GM21515 (cell line): Measurements from ENCODE around the gene AP2S1.
"Not testable (repeated sequence)": the region's sequence is repeated elsewhere in the genome, so short reads cannot be mapped to it uniquely, and the experiment has no call there.

Experiments
- ATAC-seq: cut with Tn5 transposase; IDR thresholded peaks from one replicate; pipeline ENCODE4 v1.9.1; 2021; ENCODE audit not compliant: unreplicated experiment

The AP2S1 gene

GRCh38 chr19:46809534-46810272 lies 40.9 kb downstream of the AP2S1 start:
- no peak for ATAC-seq

GRCh38 chr19:46806656-46807055 lies 44.0 kb downstream of the AP2S1 start:
- ATAC-seq: no peak

GRCh38 chr19:46804432-46804831 lies 46.2 kb downstream of the AP2S1 start:
- ATAC-seq: not testable (repeated sequence)

GRCh38 chr19:46803555-46803954 lies 47.1 kb downstream of the AP2S1 start:
- ATAC-seq: no peak

- no peak for ATAC-seq
Observed at GRCh38 chr19:46802152-46802551, 48.5 kb downstream of the AP2S1 start.

GRCh38 chr19:46798713-46799112 lies 51.9 kb downstream of the AP2S1 start:
- ATAC-seq: no peak

GRCh38 chr19:46797881-46798280 lies 52.8 kb downstream of the AP2S1 start:
- no peak for ATAC-seq

GRCh38 chr19:46791944-46792343 lies 58.7 kb downstream of the AP2S1 start:
- ATAC-seq: no peak

- ATAC-seq: no peak
Observed at GRCh38 chr19:46789371-46789770, 61.3 kb downstream of the AP2S1 start.

GRCh38 chr19:46788968-46789338 lies 61.7 kb downstream of the AP2S1 start:
- ATAC-seq: no peak

- peak; percentile 54 for ATAC-seq
Observed at GRCh38 chr19:46788262-46788967, 62.2 kb downstream of the AP2S1 start, which contains the start of gene SLC1A5. SLC1A5 (minus strand) TSS chr19:46788594; CDS start chr19:46787965, 629 bp downstream.
